ENCODE results near the gene OR52N1.

GRCh38 chr11:5767056-5767455, 24.0 kb downstream of the OR52N1 start:
- TF ChIP-seq POLR2A (IDR thresholded peaks at IDR 0.05) = no peak
- no peak for TF ChIP-seq CTCF (IDR thresholded peaks at IDR 0.05)
- TF ChIP-seq EP300 (IDR thresholded peaks at IDR 0.05) = no peak
